Spinal cord (tissue), 10 donors: Measurements from ENCODE around the gene NCOA1. TPM values are rescaled to one million over a fixed set of nuclear protein-coding genes. Genes with fewer than 3 reads are reported as not detected.
"Not testable (repeated sequence)": the region's sequence is repeated elsewhere in the genome, so short reads cannot be mapped to it uniquely, and the experiment has no call there.

Experiments used
- DNase-seq, 6 donors: peaks; one replicate each; pipeline versions ENCODE4 v3.0.0 to v3.0.0-alpha.2; 2013 to 2015; ENCODE audit warnings: low spot score in 6 of 6, low read depth in 4 of 6
- H3K27ac ChIP-seq: one replicate; pipeline ENCODE4 v1.5.1; 2013; ENCODE audit warnings: low read depth, low read length, control low read depth
- H3K27me3 ChIP-seq: one replicate; pipeline ENCODE4 v1.6.1; 2013; ENCODE audit warnings: low read length; ENCODE audit not compliant: control insufficient read depth, insufficient read depth
- H3K36me3 ChIP-seq: one replicate; pipeline ENCODE4 v1.6.1; 2013; ENCODE audit warnings: low read length; ENCODE audit not compliant: control insufficient read depth, insufficient read depth
- H3K4me1 ChIP-seq: one replicate; pipeline ENCODE4 v1.6.1; 2013; ENCODE audit warnings: low read length; ENCODE audit not compliant: control insufficient read depth, insufficient read depth
- H3K4me3 ChIP-seq: one replicate; pipeline ENCODE4 v1.5.1; 2013; ENCODE audit warnings: low read depth, low read length, control low read depth
- H3K9me3 ChIP-seq: one replicate; pipeline ENCODE4 v1.6.1; 2013; ENCODE audit warnings: low read length; ENCODE audit not compliant: control insufficient read depth, insufficient read depth
- WGBS: methylation state at CpG from one replicate; pipeline ENCODE4 v1.1.5; 2013; ENCODE audit warnings: missing lambda C conversion rate; ENCODE audit not compliant: insufficient coverage; 5-methylcytosine and 5-hydroxymethylcytosine counted together
- polyA plus RNA-seq, 2 donors: library from polyadenylated mRNA; unstranded; fragments of 120-200 nt; gene quantifications; one replicate each; pipeline ENCODE4 v1.2.1, GENCODE V29; 2013; ENCODE audit not compliant: insufficient read length in 2 of 2
- total RNA-seq, 2 donors: library from RNA; depleted of rRNA in 1 of 2; stranded (reverse); fragments of 120-200 nt in 1 of 2; fragments of >200 nt in 1 of 2; gene quantifications; one replicate each; pipeline versions ENCODE4 v1.2.3 to v1.2.4, GENCODE V29; 2013 to 2014
- donor health status: healthy.

The NCOA1 gene
- total and polyA plus RNA-seq, 4 donors: 50.3 to 87.7 (median 73.1) TPM

DNA sequence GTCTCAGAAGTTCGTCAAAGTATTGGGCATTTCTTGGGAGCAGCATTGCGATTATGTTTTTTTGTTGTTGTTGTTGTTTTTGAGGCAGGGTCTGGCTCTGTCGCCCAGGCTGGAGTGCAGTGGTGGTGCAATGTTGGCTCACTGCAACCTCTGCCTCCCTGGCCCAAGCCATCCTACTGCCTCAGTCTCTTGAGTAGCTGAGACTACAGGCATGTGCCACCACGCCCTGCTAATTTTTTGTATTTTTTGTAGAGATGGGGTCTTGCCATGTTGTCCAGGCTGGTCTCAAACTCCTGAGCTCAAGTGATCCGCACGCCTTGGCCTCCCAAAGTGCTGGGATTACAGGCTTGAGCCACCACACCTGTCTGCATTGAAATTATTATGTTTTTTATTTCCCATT is 109.1 kb downstream of the NCOA1 start:
- DNase-seq, H3K27me3 ChIP-seq, H3K27ac ChIP-seq, H3K36me3 ChIP-seq, H3K9me3 ChIP-seq, H3K4me1 ChIP-seq, H3K4me3 ChIP-seq: not testable (repeated sequence)
- WGBS: no CpG with 5 or more reads among the region's 6 CpGs

DNA sequence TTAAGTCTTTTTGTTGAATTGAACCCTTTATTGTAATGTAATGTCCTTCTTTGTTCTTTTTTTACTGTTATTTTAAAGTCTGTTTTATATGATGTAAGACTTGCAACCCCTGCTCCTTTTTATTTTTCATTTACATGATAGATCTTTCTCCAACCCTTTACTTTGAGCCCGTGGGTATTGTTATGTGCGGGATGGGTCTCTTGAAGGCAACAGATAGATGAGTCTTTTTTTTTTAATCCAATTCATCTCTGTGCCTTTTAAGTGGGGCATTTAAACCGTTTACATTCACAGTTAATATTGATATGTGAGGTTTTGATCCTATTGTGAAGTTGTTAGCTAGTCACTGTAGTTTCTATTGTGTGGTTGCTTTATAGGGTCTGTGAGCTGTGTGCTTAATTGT is 120.6 kb downstream of the NCOA1 start:
- Histone ChIP-seq H3K4me1 (no peaks in the 10 kb centered on the region), H3K27me3 (no peaks in the 10 kb centered on the region), H3K9me3 (peaks cover 8% of the 10 kb centered on the region), H3K27ac (no peak overlapping the region), H3K36me3 (peaks cover 3% of the 10 kb centered on the region), H3K4me3 (no peak overlapping the region)
- DNase-seq: no peak
- no CpG with 5 or more reads among the region's 3 CpGs for WGBS

DNA sequence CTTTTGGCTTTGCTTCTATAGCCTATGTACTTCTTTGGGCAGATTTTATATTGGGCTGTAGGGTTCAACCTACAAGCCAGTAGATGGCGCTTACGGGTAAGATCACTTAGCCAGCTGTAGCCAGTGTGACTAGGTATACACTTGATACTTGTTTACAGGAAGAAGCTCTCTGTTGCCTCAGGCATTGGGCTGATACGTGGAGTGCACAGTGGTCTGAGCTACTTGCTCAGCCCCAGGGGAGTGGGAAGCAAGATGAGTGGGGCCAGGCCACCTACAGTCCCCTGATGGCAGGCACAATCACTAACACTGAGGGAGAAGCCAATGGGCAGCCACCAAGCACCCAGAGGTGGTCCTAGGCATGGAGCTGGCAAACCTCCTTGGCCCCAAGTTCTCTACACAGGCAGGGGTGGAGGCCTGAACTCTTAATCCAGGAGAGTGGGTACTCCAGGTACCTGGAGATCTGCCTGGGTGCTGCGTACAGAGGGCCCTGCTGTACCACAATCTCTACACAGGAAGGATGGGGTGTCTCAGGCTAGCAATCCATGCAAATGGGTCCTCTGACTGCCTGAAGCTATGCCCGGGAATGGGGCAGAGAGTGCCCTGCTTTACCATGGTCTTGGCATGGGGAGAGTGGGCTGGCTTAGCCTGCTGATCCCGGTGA is 122.2 kb downstream of the NCOA1 start:
- peaks cover 3% of the 10 kb centered on the region for H3K36me3 ChIP-seq
- no peaks in the 10 kb centered on the region for H3K4me1 ChIP-seq
- H3K27ac ChIP-seq: no peak overlapping the region
- no peak for DNase-seq
- no peak overlapping the region for H3K4me3 ChIP-seq
- WGBS: 68% methylated on average over 6 of the region's 6 CpGs
- no peaks in the 10 kb centered on the region for H3K27me3 ChIP-seq
- H3K9me3 ChIP-seq: peaks cover 6% of the 10 kb centered on the region

DNA sequence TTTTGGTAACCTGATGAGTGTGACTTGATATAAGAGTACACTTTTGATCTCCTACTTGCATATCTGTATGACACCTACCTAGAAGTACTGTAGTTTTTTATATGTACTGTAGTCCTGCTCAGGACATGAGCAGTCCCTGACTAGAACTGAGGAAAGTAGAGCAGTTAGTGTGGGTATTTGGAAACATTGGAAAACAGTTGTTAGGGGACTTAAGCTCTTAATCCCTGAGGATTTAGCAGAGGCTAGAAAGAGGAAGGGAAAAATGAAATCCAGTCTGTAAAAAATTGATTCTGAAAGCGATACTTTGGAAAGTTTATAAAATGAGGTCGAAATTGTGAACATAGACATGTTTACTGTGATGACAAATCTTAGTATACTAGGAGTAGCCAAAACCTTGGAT is 125.6 kb downstream of the NCOA1 start:
- Histone ChIP-seq H3K9me3 (peaks cover 5% of the 10 kb centered on the region), H3K27ac (no peak overlapping the region), H3K27me3 (no peaks in the 10 kb centered on the region), H3K4me1 (no peaks in the 10 kb centered on the region), H3K36me3 (peaks cover 3% of the 10 kb centered on the region), H3K4me3 (no peak overlapping the region)
- no peak for DNase-seq
- WGBS: no CpG with 5 or more reads among the region's 2 CpGs

DNA sequence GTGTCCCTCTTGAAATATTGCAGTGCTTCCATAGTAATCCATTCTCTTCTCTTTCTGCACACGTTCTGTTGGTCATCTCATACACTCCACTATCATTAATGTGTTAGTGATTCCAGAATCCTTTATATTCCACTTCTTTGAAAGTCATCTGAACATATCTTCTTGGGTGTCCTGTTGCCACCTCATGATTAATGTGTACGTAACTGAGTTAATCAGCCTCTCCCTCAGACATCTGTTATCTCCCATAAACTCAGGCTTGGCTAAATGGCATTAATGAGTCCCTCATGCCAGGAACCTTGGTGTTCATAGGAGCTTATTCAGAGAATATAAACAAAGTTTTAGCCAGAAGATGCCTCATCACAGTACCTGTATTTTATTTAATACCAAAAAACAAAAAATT is 126.4 kb downstream of the NCOA1 start:
- Histone ChIP-seq H3K9me3 (no peaks in the 10 kb centered on the region), H3K27me3 (no peaks in the 10 kb centered on the region), H3K4me1 (no peaks in the 10 kb centered on the region), H3K36me3 (peaks cover 3% of the 10 kb centered on the region), H3K4me3 (no peak overlapping the region), H3K27ac (no peak overlapping the region)
- DNase-seq: peak in 2 of 6 donors; percentile 10 to 20
- no CpG with 5 or more reads among the region's 2 CpGs for WGBS

DNA sequence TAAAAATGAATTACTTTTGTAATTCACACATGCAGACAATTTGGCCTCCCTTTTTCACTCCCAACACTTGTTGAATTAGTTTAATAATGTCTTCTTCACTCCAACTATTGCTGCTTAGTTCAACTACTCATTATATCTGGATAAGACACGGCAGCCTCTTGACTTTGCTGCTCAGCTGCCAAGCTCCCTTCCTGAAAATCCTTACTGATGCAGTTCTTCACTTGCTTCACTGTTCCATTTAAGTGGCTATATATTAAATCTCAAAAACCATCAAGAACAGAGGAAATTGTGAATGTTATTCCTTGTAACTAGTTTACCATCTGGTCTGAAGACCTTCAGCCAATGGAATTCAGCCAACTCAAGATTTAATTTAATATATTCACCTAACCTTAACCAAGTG is 127.1 kb downstream of the NCOA1 start:
- DNase-seq: no peak
- WGBS: 60% methylated on average over 1 of the region's 1 CpG
- peaks cover 3% of the 10 kb centered on the region for H3K36me3 ChIP-seq

DNA sequence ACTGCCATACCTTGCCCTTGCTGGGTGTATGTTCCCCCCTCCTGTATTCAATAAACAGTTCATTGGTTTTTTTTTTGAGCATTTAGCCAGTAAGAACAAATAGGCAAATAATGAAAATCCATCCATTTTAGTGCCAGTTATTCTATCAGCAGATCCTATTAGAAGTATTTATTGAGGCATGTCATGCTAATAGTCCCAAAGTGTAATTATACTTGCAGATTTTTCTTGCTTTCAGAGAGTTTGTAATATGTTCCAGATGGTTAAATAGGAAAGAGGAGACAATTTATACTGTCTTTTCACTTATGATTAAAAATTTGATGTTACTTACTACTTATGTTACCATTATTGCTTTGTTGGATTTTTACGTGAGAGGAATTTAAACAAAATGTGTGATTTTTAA is 127.6 kb downstream of the NCOA1 start:
- Histone ChIP-seq H3K36me3 (no peaks in the 10 kb centered on the region), H3K27ac (no peak overlapping the region), H3K4me1 (no peaks in the 10 kb centered on the region), H3K27me3 (no peaks in the 10 kb centered on the region), H3K9me3 (no peaks in the 10 kb centered on the region), H3K4me3 (no peak overlapping the region)
- no CpG with 5 or more reads among the region's 1 CpG for WGBS
- DNase-seq: peak in 2 of 6 donors; percentile 10 to 81

More for the DNA sequence above, 127.1 kb downstream of the NCOA1 start:
- Histone ChIP-seq H3K9me3 (no peaks in the 10 kb centered on the region), H3K4me3 (no peak overlapping the region), H3K27me3 (no peaks in the 10 kb centered on the region), H3K4me1 (no peaks in the 10 kb centered on the region), H3K27ac (no peak overlapping the region)

DNA sequence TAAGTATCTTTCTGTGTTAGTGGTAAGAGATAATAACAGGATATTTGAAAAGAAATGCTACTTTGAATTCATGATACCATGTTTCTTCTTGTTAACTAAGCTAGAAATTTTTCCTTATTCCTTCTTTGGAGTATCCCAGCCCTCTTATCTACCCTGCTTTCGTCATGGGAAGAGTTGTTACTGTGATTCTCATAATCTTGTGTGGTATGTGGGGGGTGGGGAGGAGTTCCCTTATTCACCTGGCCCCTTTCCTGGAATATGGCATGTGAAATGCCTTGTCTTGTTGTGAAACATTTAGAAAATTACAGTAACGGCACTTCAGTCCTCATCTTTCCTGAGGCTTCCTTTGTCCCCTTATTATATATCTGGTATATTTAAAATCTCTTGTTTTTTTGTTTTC is 129.9 kb downstream of the NCOA1 start:
- Histone ChIP-seq H3K27me3 (no peaks in the 10 kb centered on the region), H3K27ac (no peak overlapping the region), H3K4me1 (no peaks in the 10 kb centered on the region), H3K36me3 (no peaks in the 10 kb centered on the region), H3K9me3 (no peaks in the 10 kb centered on the region), H3K4me3 (no peak overlapping the region)
- WGBS: no CpG with 5 or more reads among the region's 2 CpGs
- DNase-seq: no peak

DNA sequence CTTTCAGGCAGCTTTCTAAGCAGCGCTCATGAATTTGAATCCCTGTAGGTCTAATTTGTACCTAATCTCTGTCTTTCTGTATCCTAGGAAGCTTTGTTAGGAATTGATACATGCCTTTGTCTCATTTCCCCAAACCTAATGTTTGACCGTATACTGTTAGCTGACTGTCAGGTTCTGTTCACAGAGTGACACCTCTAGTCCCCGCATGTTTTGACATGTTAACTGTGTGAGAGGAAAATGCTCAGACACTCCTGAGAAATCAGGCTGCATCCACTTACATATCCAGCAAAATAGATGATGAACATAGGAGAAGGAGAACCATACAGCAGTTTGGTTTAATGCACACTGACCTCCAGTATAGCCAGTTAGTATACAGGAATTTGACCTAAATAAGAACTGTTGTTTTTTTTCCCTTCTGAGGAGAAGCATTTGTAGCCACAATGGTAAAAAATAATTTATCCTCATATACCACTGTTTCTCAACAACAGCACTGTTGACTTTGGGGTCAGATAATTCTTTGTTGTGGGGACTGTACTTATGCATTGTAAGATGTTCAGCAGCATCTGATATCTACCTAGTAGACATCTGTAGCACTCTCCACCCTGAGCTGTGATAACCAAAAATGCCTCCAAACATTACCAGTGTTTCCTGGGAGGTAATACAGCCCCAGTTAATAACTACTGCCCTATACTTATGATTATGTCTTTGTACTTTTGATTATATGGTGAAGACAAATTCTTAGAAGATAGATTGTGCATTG is 130.9 kb downstream of the NCOA1 start:
- Histone ChIP-seq H3K4me3 (no peak overlapping the region), H3K27me3 (no peaks in the 10 kb centered on the region), H3K36me3 (no peaks in the 10 kb centered on the region), H3K9me3 (no peaks in the 10 kb centered on the region), H3K4me1 (no peaks in the 10 kb centered on the region), H3K27ac (no peak overlapping the region)
- DNase-seq: no peak
- WGBS: no CpG with 5 or more reads among the region's 3 CpGs

DNA sequence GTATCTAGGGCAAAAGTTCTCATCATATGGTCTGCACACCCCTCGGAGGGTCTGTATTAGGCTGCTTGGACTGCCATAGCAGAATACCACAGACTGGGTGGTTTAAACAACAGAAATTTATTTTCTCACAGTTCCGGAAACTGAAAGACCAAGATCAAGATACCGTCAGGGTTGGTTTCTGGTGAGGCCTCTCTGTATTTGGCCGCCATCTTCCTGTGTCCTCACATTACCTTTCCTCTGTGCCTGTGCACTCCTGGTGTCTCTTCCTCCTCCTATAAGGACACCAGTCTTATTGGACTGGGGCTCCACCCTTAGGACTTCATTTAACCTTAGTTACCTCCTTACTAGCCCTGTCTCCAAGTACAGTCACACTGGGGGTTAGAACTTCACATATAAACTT is 132.5 kb downstream of the NCOA1 start:
- H3K27ac ChIP-seq: no peak overlapping the region
- H3K4me1 ChIP-seq: no peaks in the 10 kb centered on the region
- no peaks in the 10 kb centered on the region for H3K9me3 ChIP-seq
- H3K4me3 ChIP-seq: no peak overlapping the region
- H3K27me3 ChIP-seq: no peaks in the 10 kb centered on the region
- WGBS: 95% methylated on average over 3 of the region's 4 CpGs
- no peak for DNase-seq
- H3K36me3 ChIP-seq: no peaks in the 10 kb centered on the region
